Peyer's patch (tissue), 4 donors: ENCODE measurements around the gene CCDC85C. TPM values are rescaled to one million over a fixed set of nuclear protein-coding genes. Genes with fewer than 3 reads are reported as not detected.
A peak's percentile ranks its signal among the peaks of the same experiment; 100 is the strongest.

Experiments
- DNase-seq, 3 donors: peaks; one replicate each; pipeline ENCODE4 v3.0.0-alpha.2; 2017 to 2019
- H3K27ac ChIP-seq, 4 donors: fragments of 200-600 bp; sonication (generic); one replicate each; pipeline ENCODE4 v1.5.1; 2016 to 2019
- H3K27me3 ChIP-seq, 2 donors: fragments of 200-600 bp; sonication (generic); one replicate each; pipeline ENCODE4 v1.5.1; 2019
- H3K36me3 ChIP-seq, 3 donors: fragments of 200-600 bp; sonication (generic); one replicate each; pipeline ENCODE4 v1.5.1; 2016 to 2019
- H3K4me1 ChIP-seq, 4 donors: fragments of 200-600 bp; sonication (generic); one replicate each; pipeline ENCODE4 v1.5.1; 2016 to 2019
- H3K4me3 ChIP-seq, 4 donors: fragments of 200-600 bp; sonication (generic); 1 replicate in 3 of 4; 2 replicates in 1 of 4; pipeline ENCODE4 v1.5.1; 2016 to 2019; ENCODE audit warnings: mild to moderate bottlenecking in 1 of 4
- H3K9me3 ChIP-seq, 4 donors: fragments of 200-600 bp; sonication (generic); one replicate each; pipeline ENCODE4 v1.5.1; 2016 to 2019; ENCODE audit warnings: mild to moderate bottlenecking in 1 of 4
- CTCF ChIP-seq, 6 experiments: fragments of 450-650 bp in 4 of 6; fragments of 200-600 bp in 2 of 6; sonication (generic) in 1 of 6; IDR thresholded peaks; one replicate each; pipeline ENCODE4 v1.5.1; 2017 to 2019; ENCODE audit warnings: antibody characterized with exemption in 6 of 6, mild to moderate bottlenecking in 3 of 6, moderate library complexity in 1 of 6
- POLR2A ChIP-seq, 2 donors: fragments of 450-650 bp; IDR thresholded peaks; one replicate each; pipeline ENCODE4 v1.5.1; 2017; ENCODE audit warnings: antibody characterized with exemption in 2 of 2, mild to moderate bottlenecking in 2 of 2, moderate library complexity in 2 of 2
- total RNA-seq, 4 donors: library from RNA; depleted of rRNA; stranded (reverse); fragments of >200 nt; gene quantifications; one replicate each; pipeline ENCODE4 v1.1.0, GENCODE V29; 2016

CCDC85C gene
- total RNA-seq, 4 donors from 2014 or later, result 19.8 to 98.1 (median 78.8) TPM

GRCh38 chr14:99575043-99576023 is 28.7 kb downstream of the CCDC85C start:
- Histone ChIP-seq H3K36me3 (no peaks in the 10 kb centered on the region), H3K4me3 (peak overlapping the region in 2 of 4 donors; percentile 11 to 24), H3K4me1 (peaks cover 0 to 99% (median 22%) of the 10 kb centered on the region in 4 donors), H3K27me3 (no peaks in the 10 kb centered on the region), H3K27ac (peak overlapping the region in 3 of 4 donors; percentile 62 to 90 (median 86)), H3K9me3 (no peaks in the 10 kb centered on the region)
- TF ChIP-seq POLR2A (IDR thresholded peaks at IDR 0.05) (peak in 1 of 2 donors; percentile 42), CTCF (IDR thresholded peaks at IDR 0.05) (peak in 3 of 6 experiments; percentile 20 to 31 (median 25))
- DNase-seq, result peak in 2 of 3 donors; percentile 93 to 94

GRCh38 chr14:99574099-99574880 is 29.7 kb downstream of the CCDC85C start:
- peak in 2 of 3 donors; percentile 74 to 76 for DNase-seq
- H3K36me3 ChIP-seq, result no peaks in the 10 kb centered on the region

GRCh38 chr14:99573436-99574098 is 30.4 kb downstream of the CCDC85C start:
- TF ChIP-seq POLR2A (IDR thresholded peaks at IDR 0.05), result no peak
- TF ChIP-seq CTCF (IDR thresholded peaks at IDR 0.05), result no peak
- H3K27ac ChIP-seq, result peak overlapping the region in 2 of 4 donors; percentile 86 to 90
- H3K36me3 ChIP-seq, result no peaks in the 10 kb centered on the region
- no peaks in the 10 kb centered on the region for H3K27me3 ChIP-seq
- no peak for DNase-seq
- no peaks in the 10 kb centered on the region for H3K9me3 ChIP-seq
- peaks cover 0 to 99% (median 19%) of the 10 kb centered on the region in 4 donors for H3K4me1 ChIP-seq
- H3K4me3 ChIP-seq, result no peak overlapping the region

More at GRCh38 chr14:99574099-99574880, 29.7 kb downstream of the CCDC85C start:
- TF ChIP-seq POLR2A (IDR thresholded peaks at IDR 0.05) (no peak), CTCF (IDR thresholded peaks at IDR 0.05) (peak in 2 of 6 experiments; percentile 6 to 8)
- H3K27ac ChIP-seq, result peak overlapping the region in 3 of 4 donors; percentile 62 to 90 (median 86)
- no peaks in the 10 kb centered on the region for H3K9me3 ChIP-seq
- no peaks in the 10 kb centered on the region for H3K27me3 ChIP-seq
- peak overlapping the region in 2 of 4 donors; percentile 11 to 24 for H3K4me3 ChIP-seq
- peaks cover 0 to 99% (median 22%) of the 10 kb centered on the region in 4 donors for H3K4me1 ChIP-seq

- H3K27ac ChIP-seq, result peak overlapping the region in 3 of 4 donors; percentile 25 to 90 (median 86)
- peaks cover 0 to 99% (median 19%) of the 10 kb centered on the region in 4 donors for H3K4me1 ChIP-seq
- H3K27me3 ChIP-seq, result no peaks in the 10 kb centered on the region
- no peak for DNase-seq
- no peak overlapping the region for H3K4me3 ChIP-seq
- H3K9me3 ChIP-seq, result no peaks in the 10 kb centered on the region
- H3K36me3 ChIP-seq, result no peaks in the 10 kb centered on the region
- TF ChIP-seq CTCF (IDR thresholded peaks at IDR 0.05) (no peak), POLR2A (IDR thresholded peaks at IDR 0.05) (no peak)
Measured at GRCh38 chr14:99573000-99573330, 31.0 kb downstream of the CCDC85C start.
